Uterus (tissue), 4 donors: ENCODE results near the gene SLC34A3. TPM values are rescaled to one million over a fixed set of nuclear protein-coding genes. Genes with fewer than 3 reads are reported as not detected.

Source experiments
- DNase-seq, 2 donors: peaks; one replicate each; pipeline ENCODE4 v3.0.0-alpha.2; 2019 to 2020
- H3K27ac ChIP-seq, 2 donors: fragments of 200-600 bp; sonication (generic); 1 replicate in 1 of 2; 2 replicates in 1 of 2; pipeline ENCODE4 v1.5.1; 2016 to 2018
- H3K27me3 ChIP-seq, 2 donors: fragments of 200-600 bp; sonication (generic); one replicate each; pipeline ENCODE4 v1.5.1; 2018 to 2019; ENCODE audit warnings: control low read depth in 1 of 2
- H3K36me3 ChIP-seq, 2 donors: fragments of 200-600 bp; sonication (generic); one replicate each; pipeline ENCODE4 v1.5.1; 2019; ENCODE audit warnings: control low read depth in 1 of 2
- H3K4me1 ChIP-seq, 2 donors: fragments of 200-600 bp; sonication (generic); one replicate each; pipeline ENCODE4 v1.5.1; 2018 to 2019; ENCODE audit warnings: control low read depth in 1 of 2
- H3K4me3 ChIP-seq, 2 donors: fragments of 200-600 bp; sonication (generic); 1 replicate in 1 of 2; 2 replicates in 1 of 2; pipeline ENCODE4 v1.5.1; 2018 to 2019; ENCODE audit warnings: mild to moderate bottlenecking in 1 of 2
- H3K9me3 ChIP-seq, 2 donors: fragments of 200-600 bp; sonication (generic); one replicate each; pipeline ENCODE4 v1.5.1; 2019; ENCODE audit warnings: control low read depth in 1 of 2
- POLR2A ChIP-seq, 2 donors: fragments of 450-650 bp; IDR thresholded peaks; one replicate each; pipeline ENCODE4 v1.6.1; 2016; ENCODE audit warnings: antibody characterized with exemption in 2 of 2, mild to moderate bottlenecking in 1 of 2, moderate library complexity in 1 of 2
- intact Hi-C: fragments of 100-400 bp; cut with DNase I; formaldehyde crosslinking; loops from one replicate; pipeline ENCODE4 v1.15.1; 2023; ENCODE audit warnings: low total_unique reads
- total RNA-seq, 4 donors: library from RNA; depleted of rRNA in 3 of 4; stranded (reverse); fragments of >200 nt in 3 of 4; gene quantifications; one replicate each; pipeline versions ENCODE4 v1.1.0 to v1.2.4, GENCODE V29; 2014 to 2023
- TF ChIP-seq, protein P1 (sequence below), 4 experiments: fragments of 200-600 bp in 2 of 4; fragments of 450-650 bp in 2 of 4; sonication (generic) in 2 of 4; IDR thresholded peaks; one replicate each; pipeline ENCODE4 v1.5.1; 2016 to 2019; ENCODE audit warnings: antibody characterized with exemption in 4 of 4, mild to moderate bottlenecking in 2 of 4, moderate library complexity in 1 of 4
- donor health status: DM: yes; HTN: yes; CAD: no.

The SLC34A3 gene
- total RNA-seq, 4 donors from 2014 or later, result 0.48 TPM; not detected in 3

DNA sequence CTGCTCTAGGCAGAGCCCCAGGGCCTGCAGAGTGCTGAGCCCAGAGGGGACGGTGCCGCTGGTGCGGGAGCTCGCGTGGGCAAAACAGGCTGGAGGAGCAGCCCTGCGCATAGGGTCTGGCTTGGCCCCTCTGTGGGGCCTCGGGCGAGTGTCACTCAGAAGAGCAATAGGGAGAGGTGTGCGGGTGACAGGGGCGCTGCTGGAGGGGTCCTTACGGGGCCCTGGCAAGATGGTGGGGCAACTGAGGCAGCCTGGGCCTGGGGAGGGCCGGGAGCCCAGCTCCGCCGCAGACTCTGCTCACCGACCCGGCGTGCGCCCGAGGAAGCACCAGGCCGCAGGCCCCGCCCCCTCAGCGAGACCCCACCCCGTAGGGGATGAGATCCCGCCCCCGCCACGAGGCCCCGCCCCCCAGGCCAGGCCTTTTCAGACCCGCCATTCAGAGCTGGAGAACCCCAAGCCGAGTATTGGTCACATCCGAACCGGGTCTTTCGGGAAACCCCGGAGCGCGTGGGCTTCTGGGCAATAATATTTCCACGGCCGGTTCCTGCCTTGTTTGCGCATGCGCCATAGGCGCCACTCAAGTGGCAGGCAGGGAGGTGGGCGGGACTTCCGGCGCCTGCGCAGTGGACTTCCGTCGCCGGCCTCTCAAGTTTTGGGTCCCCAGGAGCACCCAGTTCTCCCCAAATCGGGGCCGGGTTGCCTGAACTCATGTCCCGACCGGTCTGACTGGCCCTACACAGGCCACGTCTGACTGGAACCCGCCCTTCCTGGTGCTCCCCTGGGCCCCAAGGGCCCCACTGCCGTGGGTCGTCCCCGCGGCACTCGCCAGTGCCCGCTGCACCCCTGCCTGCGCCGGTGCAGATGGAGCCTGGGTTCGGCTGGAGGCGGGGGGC, 7.4 kb upstream of the SLC34A3 start:
- Histone ChIP-seq H3K36me3 (no peaks in the 10 kb centered on the region), H3K4me3 (peak overlapping the region; percentile 58 to 63), H3K27ac (peak overlapping the region; percentile 76 to 90), H3K4me1 (peaks cover 0 to 13% of the 10 kb centered on the region in 2 donors), H3K27me3 (peaks cover 3 to 4% of the 10 kb centered on the region in 2 donors), H3K9me3 (no peaks in the 10 kb centered on the region)
- intact Hi-C loops, result loop anchor here (10.0 kb wide), 1 partner anchor 109 kb away; the partner anchor contains the start of gene DPP7
- peak; percentile 98 to 99 for DNase-seq
- peak; percentile 13 to 67 for TF ChIP-seq POLR2A (IDR thresholded peaks at IDR 0.05)
- TF ChIP-seq, protein P1, sequence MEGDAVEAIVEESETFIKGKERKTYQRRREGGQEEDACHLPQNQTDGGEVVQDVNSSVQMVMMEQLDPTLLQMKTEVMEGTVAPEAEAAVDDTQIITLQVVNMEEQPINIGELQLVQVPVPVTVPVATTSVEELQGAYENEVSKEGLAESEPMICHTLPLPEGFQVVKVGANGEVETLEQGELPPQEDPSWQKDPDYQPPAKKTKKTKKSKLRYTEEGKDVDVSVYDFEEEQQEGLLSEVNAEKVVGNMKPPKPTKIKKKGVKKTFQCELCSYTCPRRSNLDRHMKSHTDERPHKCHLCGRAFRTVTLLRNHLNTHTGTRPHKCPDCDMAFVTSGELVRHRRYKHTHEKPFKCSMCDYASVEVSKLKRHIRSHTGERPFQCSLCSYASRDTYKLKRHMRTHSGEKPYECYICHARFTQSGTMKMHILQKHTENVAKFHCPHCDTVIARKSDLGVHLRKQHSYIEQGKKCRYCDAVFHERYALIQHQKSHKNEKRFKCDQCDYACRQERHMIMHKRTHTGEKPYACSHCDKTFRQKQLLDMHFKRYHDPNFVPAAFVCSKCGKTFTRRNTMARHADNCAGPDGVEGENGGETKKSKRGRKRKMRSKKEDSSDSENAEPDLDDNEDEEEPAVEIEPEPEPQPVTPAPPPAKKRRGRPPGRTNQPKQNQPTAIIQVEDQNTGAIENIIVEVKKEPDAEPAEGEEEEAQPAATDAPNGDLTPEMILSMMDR (IDR thresholded peaks at IDR 0.05), result peak in 1 of 4 experiments; percentile 38

DNA sequence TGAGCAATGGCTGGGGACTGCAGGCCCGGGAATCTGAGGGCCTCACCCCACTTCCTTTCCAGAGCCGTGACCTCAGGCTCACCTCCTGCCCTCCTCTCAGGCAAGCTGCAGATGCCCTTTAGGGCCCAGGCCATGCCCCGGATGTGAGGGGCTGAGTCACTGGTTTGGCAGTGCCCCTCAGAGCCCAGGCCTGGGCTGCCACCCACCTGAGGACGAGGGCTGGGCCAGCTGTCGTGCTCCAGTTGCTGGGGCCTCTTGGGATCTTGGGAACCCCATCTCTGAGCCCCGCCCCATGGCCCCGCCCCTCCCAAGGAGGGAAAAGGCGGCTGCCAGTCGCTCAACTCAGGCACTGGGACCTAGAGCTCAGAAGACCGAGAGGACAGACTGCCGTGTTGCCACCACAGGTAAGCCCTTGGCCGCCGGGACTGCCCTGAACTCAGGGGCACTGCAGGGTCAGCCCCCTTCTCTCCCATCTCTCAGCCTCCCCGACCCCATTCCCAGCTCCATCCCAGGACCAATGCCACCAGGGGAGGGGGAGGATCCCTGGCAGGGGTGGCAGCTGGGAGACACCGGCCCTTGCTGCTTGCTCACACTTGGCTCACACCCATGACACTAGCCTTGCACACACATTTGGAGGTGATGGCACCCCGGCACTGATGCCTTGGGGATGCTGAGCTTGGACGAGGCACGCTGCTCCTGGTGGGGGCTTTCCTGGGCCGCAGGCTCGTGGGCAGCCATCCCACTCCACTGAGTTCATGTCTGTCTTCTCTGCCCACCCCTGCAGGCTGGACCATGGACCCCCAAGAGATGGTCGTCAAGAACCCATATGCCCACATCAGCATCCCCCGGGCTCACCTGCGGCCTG, 5.6 kb upstream of the SLC34A3 start, which contains the start of gene CYSRT1:
CYSRT1 (plus strand) TSS at position 345 of the 865 bp plus-strand sequence; CDS start at position 793, 448 bp downstream.
- H3K9me3 ChIP-seq, result no peaks in the 10 kb centered on the region
- TF ChIP-seq, protein P1 (IDR thresholded peaks at IDR 0.05), result no peak
- no peak for TF ChIP-seq POLR2A (IDR thresholded peaks at IDR 0.05)
- peaks cover 0 to 13% of the 10 kb centered on the region in 2 donors for H3K4me1 ChIP-seq
- no peak for DNase-seq
- no peaks in the 10 kb centered on the region for H3K36me3 ChIP-seq
- peak within 1 kb of the TSS; percentile 58 to 63 for H3K4me3 ChIP-seq
- intact Hi-C loops, result loop anchor here (10.0 kb wide), 1 partner anchor 110 kb away; the partner anchor contains the start of gene DPP7
- peak within 1 kb of the TSS; percentile 76 to 90 for H3K27ac ChIP-seq
- H3K27me3 ChIP-seq, result peaks cover 9 to 20% of the 10 kb centered on the region in 2 donors

DNA sequence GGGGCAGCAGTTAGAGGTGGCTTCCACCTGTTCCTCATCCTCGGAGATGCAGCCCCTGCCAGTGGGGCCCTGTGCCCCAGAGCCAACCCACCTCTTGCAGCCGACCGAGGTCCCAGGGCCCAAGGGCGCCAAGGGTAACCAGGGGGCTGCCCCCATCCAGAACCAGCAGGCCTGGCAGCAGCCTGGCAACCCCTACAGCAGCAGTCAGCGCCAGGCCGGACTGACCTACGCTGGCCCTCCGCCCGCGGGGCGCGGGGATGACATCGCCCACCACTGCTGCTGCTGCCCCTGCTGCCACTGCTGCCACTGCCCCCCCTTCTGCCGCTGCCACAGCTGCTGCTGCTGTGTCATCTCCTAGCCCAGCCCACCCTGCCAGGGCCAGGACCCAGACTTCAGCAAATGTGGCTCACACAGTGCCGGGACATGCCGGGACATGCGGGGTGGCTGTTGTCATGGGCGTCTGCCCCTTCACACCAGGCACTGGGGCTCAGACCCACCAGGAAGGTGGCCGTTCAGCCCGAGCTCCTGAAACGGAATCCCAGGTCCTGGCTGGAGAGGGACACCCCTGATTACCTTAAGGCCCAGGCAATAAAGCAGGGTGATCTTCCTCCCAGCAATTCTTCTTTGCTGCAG, 4.9 kb upstream of the SLC34A3 start:
- H3K4me1 ChIP-seq, result peaks cover 0 to 13% of the 10 kb centered on the region in 2 donors
- H3K4me3 ChIP-seq, result no peak overlapping the region
- no peak overlapping the region for H3K27ac ChIP-seq
- TF ChIP-seq, protein P1 (IDR thresholded peaks at IDR 0.05), result no peak
- TF ChIP-seq POLR2A (IDR thresholded peaks at IDR 0.05), result no peak
- no peaks in the 10 kb centered on the region for H3K9me3 ChIP-seq
- H3K36me3 ChIP-seq, result no peaks in the 10 kb centered on the region
- intact Hi-C loops, result loop anchor here (10.0 kb wide), 1 partner anchor 111 kb away; the partner anchor contains the start of gene DPP7
- no peak for DNase-seq
- peaks cover 9 to 24% of the 10 kb centered on the region in 2 donors for H3K27me3 ChIP-seq

DNA sequence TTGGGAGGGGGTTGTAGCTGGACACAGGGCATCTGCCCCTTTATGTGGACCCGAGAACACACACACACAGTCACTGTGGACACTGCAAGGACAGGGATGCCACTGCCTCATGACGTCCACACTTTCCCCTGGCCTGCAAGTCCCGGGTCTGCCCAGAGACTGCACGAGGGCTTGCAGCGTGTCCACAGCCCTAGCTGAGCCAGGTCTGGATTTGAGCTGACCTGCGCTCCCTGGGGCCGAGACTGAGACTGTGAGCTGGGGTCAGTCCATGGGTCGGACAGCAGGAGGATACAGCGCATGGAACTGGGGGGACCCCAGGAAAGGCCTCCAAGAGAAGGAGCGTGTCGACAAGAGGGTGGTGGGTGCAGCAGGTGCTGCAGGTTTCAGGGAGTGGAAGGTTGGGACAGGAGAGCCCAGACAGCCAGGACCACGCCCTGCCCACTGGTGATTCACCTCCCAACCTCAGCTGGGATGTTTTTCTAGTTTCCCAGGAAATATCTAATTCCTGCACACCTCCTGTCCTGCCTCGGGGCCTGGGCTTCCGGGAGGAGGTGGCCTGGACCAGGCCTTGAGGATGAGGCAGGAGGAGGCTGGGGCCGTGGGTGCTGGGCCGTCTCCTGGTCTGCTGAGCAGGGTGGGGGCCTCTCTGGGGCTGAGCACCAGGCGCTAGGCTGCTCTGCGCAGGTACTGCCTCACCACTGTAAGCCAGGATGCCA, 4.2 kb upstream of the SLC34A3 start:
- intact Hi-C loops, result loop anchor here (10.0 kb wide), 1 partner anchor 112 kb away; the partner anchor contains the start of gene DPP7
- no peak overlapping the region for H3K27ac ChIP-seq

More for the DNA sequence above, 4.2 kb upstream of the SLC34A3 start:
- TF ChIP-seq, protein P1 (IDR thresholded peaks at IDR 0.05), result no peak
- TF ChIP-seq POLR2A (IDR thresholded peaks at IDR 0.05), result no peak
- no peaks in the 10 kb centered on the region for H3K9me3 ChIP-seq
- no peaks in the 10 kb centered on the region for H3K36me3 ChIP-seq
- H3K4me1 ChIP-seq, result peaks cover 0 to 11% of the 10 kb centered on the region in 2 donors
- peaks cover 9 to 24% of the 10 kb centered on the region in 2 donors for H3K27me3 ChIP-seq
- H3K4me3 ChIP-seq, result no peak overlapping the region
- no peak for DNase-seq
